ENCODE measurements around the gene TRIM46.
A peak's percentile ranks its signal among the peaks of the same experiment; 100 is the strongest.

DNA sequence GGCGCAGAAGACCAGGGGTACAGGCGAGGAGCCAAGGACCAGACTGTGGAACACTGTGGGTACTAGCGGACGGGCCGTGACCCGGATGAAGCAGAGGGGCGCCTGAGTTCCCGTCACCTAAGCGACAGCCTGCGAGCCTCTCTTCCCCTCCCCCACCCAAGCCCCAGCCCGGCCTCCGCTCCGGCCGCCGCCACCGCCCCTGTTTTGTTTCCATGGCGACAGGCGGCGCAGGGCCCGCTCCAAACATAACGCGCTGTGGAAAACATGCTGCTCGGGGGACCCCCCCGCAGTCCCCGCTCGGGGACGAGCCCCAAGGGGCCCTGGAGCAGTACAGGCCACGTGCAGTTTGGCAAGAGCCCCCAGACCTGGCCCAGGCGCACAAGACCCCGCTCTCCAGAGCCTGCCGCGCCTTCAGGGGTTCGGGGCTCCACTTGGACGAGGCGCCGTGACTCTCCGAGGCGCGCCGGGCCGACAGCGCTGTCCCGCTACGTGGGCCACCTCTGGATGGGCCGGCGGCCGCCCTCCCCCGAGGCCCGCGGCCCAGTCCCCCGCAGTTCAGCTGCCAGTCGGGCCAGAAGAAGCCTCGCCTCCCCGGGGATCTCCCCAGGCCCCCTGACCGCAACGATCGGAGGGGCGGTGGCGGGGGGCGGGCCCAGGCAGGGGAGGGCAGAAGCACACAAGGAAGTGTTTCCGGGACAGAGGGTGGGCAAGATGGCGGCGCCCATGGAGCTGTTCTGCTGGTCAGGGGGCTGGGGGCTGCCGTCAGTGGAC lies 35.1 kb downstream of the TRIM46 start, which contains the start of gene MTX1:
- TF ChIP-seq, protein P1, sequence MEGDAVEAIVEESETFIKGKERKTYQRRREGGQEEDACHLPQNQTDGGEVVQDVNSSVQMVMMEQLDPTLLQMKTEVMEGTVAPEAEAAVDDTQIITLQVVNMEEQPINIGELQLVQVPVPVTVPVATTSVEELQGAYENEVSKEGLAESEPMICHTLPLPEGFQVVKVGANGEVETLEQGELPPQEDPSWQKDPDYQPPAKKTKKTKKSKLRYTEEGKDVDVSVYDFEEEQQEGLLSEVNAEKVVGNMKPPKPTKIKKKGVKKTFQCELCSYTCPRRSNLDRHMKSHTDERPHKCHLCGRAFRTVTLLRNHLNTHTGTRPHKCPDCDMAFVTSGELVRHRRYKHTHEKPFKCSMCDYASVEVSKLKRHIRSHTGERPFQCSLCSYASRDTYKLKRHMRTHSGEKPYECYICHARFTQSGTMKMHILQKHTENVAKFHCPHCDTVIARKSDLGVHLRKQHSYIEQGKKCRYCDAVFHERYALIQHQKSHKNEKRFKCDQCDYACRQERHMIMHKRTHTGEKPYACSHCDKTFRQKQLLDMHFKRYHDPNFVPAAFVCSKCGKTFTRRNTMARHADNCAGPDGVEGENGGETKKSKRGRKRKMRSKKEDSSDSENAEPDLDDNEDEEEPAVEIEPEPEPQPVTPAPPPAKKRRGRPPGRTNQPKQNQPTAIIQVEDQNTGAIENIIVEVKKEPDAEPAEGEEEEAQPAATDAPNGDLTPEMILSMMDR (IDR thresholded peaks at IDR 0.05), result no peak
- peak; percentile 52 for TF ChIP-seq POLR2A (IDR thresholded peaks at IDR 0.05; ENCODE audit: low read length)
- no peak for TF ChIP-seq KDM5A (IDR thresholded peaks at IDR 0.05)
- TF ChIP-seq, protein P2, sequence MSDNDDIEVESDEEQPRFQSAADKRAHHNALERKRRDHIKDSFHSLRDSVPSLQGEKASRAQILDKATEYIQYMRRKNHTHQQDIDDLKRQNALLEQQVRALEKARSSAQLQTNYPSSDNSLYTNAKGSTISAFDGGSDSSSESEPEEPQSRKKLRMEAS (IDR thresholded peaks at IDR 0.05), result peak; percentile 59
- TF ChIP-seq ESRRA (IDR thresholded peaks at IDR 0.05; ENCODE audit: borderline replicate concordance, low read length), result no peak
- no peak for TF ChIP-seq SMC3 (IDR thresholded peaks at IDR 0.05)
- no peak for TF ChIP-seq NFE2L2 (conservative IDR thresholded peaks at IDR 0.05; ENCODE audit: low read length)
- TF ChIP-seq EP300 (IDR thresholded peaks at IDR 0.05), result no peak; a peak in 1 of 5 replicates
- TF ChIP-seq, protein P3, sequence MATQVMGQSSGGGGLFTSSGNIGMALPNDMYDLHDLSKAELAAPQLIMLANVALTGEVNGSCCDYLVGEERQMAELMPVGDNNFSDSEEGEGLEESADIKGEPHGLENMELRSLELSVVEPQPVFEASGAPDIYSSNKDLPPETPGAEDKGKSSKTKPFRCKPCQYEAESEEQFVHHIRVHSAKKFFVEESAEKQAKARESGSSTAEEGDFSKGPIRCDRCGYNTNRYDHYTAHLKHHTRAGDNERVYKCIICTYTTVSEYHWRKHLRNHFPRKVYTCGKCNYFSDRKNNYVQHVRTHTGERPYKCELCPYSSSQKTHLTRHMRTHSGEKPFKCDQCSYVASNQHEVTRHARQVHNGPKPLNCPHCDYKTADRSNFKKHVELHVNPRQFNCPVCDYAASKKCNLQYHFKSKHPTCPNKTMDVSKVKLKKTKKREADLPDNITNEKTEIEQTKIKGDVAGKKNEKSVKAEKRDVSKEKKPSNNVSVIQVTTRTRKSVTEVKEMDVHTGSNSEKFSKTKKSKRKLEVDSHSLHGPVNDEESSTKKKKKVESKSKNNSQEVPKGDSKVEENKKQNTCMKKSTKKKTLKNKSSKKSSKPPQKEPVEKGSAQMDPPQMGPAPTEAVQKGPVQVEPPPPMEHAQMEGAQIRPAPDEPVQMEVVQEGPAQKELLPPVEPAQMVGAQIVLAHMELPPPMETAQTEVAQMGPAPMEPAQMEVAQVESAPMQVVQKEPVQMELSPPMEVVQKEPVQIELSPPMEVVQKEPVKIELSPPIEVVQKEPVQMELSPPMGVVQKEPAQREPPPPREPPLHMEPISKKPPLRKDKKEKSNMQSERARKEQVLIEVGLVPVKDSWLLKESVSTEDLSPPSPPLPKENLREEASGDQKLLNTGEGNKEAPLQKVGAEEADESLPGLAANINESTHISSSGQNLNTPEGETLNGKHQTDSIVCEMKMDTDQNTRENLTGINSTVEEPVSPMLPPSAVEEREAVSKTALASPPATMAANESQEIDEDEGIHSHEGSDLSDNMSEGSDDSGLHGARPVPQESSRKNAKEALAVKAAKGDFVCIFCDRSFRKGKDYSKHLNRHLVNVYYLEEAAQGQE (IDR thresholded peaks at IDR 0.05), result no peak; the same call in 1 of the 2 replicates
- no peak for TF ChIP-seq KDM1A (IDR thresholded peaks at IDR 0.05; ENCODE audit: low read depth)
- no peak for TF ChIP-seq HMGXB4 (CRISPR knock-in tag; IDR thresholded peaks at IDR 0.05; ENCODE audit: borderline replicate concordance)
- TF ChIP-seq JUNB (IDR thresholded peaks at IDR 0.05), result no peak
- TF ChIP-seq, protein P4, sequence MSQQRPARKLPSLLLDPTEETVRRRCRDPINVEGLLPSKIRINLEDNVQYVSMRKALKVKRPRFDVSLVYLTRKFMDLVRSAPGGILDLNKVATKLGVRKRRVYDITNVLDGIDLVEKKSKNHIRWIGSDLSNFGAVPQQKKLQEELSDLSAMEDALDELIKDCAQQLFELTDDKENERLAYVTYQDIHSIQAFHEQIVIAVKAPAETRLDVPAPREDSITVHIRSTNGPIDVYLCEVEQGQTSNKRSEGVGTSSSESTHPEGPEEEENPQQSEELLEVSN (IDR thresholded peaks at IDR 0.05; ENCODE audit: borderline replicate concordance, low read depth), result peak; percentile 65
- TF ChIP-seq CEBPB (IDR thresholded peaks at IDR 0.05), result no peak
